Hematopoietic multipotent progenitor cell treated with erythropoietin and hydrocortisone succinate and interleukin-3 and kit ligand, for 8 days (in vitro differentiated cells): ENCODE results near the gene MYBPC1.
"Not testable (repeated sequence)": the region's sequence is repeated elsewhere in the genome, so short reads cannot be mapped to it uniquely, and the experiment has no call there.

Experiments
- DNase-seq: peaks from one replicate; pipeline ENCODE4 v3.0.0-alpha.2; 2015

Gene MYBPC1, protein sequence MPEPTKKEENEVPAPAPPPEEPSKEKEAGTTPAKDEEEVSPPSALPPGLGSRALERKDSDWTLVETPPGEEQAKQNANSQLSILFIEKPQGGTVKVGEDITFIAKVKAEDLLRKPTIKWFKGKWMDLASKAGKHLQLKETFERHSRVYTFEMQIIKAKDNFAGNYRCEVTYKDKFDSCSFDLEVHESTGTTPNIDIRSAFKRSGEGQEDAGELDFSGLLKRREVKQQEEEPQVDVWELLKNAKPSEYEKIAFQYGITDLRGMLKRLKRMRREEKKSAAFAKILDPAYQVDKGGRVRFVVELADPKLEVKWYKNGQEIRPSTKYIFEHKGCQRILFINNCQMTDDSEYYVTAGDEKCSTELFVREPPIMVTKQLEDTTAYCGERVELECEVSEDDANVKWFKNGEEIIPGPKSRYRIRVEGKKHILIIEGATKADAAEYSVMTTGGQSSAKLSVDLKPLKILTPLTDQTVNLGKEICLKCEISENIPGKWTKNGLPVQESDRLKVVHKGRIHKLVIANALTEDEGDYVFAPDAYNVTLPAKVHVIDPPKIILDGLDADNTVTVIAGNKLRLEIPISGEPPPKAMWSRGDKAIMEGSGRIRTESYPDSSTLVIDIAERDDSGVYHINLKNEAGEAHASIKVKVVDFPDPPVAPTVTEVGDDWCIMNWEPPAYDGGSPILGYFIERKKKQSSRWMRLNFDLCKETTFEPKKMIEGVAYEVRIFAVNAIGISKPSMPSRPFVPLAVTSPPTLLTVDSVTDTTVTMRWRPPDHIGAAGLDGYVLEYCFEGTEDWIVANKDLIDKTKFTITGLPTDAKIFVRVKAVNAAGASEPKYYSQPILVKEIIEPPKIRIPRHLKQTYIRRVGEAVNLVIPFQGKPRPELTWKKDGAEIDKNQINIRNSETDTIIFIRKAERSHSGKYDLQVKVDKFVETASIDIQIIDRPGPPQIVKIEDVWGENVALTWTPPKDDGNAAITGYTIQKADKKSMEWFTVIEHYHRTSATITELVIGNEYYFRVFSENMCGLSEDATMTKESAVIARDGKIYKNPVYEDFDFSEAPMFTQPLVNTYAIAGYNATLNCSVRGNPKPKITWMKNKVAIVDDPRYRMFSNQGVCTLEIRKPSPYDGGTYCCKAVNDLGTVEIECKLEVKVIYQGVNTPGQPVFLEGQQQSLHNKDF

DNA sequence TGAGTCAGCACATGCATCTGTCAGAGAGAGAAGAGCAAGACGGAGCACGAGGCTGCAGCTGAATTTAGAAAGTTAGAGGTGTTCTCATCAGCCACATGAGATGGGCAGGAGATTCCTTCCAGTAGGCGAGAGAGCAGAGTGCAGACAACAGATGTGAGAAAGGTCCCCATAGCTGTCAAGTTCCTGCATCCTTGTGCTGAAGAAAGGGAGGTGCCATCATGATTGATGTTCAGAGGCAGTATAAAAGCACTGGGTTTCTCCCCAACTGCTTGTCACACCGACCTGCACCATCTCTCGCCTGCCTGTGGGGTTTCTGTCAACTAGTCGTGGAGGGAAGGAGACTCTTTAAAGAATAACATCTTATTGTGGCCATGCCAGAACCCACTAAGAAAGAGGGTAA lies at the start of gene MYBPC1:
TSS of gene MYBPC1 (plus strand) at position 272 of the 400 bp plus-strand sequence. CDS start at position 372, 100 bp downstream.
- no peak for DNase-seq

DNA sequence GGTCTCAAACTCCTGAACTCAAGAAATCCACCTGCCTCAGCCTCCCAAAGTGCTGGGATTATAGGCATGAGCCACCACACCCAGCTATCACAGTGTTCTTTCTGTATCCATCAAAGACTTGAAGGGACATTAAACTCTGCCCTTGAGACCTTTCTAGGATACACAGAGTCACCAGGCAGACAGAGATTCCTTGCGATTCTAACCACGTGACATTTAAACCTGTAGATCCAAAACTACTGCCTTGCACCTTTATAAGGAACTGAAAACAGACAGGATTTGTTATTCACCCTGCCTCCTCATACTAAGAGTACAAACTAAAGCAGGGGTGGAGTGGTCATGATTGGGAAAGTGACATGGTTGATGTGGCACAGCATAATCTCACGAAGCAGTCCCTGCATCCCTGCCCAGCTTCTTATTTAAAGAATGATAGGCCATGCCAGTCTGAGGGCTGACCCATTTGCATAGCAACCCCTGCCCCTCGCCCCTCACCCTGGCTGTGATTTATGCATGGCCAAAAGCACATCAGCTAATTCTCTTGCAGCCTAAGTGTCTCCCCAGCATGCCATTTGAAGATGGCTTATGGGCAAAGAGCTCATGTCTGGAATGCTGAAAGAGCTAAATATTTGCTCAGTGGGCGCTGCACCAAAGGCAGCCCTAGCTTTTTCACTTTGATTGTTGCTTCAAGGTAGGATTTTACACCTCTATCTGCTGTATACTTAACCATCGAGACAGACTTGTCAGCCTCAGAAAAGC lies 43.2 kb upstream of the MYBPC1 start:
- DNase-seq, result no peak

DNA sequence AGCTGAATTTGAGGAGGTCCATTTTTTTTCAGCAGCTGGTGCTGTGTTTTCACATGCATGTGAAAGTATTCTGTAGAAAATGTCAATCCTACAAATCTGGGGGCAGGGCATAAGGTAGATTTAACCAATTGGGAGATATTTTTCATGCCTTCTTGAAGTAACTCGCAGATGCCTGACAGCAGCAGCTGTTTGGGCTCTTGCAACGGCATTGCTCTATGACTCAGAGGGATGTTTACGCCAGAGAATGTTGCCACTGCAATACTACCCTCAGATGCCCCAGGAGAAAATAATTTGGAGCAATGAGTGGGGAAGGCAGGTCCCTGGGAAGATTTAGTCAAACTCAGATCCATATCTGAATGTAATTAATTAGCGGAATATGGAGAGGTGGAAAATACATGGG lies 42.5 kb upstream of the MYBPC1 start:
- no peak for DNase-seq

DNA sequence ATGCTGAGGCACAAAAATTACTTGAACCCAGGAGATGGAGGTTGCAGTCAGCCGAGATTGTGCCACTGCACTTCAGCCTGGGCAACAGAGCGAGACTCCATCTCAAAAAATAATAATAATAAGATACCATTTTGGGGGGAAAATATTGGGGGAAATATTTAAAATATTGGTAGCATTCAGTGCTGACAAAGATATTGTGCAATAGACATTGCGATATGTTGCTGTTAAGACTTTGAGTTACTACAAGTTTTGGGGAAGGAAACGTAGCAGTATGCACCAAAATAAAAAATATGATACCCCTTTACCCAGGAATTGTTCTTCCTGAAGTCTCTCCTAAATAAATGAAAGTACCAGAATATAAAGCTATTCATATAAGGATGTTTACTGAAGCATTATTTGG lies 37.7 kb upstream of the MYBPC1 start:
- no peak for DNase-seq

DNA sequence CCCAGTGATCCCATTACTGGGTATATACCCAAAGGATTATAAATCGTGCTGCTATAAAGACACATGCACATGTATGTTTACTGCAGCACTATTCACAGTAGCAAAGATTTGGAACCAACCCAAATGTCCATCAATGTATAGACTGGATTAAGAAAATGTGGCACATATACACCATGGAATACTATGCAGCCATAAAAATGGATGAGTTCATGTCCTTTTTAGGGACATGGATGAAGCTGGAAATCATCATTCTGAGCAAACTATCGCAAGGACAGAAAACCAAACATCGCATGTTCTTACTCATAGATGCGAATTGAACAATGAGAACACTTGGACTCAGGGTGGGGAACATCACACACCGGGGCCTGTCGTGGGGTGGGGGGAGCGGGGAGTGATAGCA lies 36.0 kb upstream of the MYBPC1 start:
- not testable (repeated sequence) for DNase-seq

DNA sequence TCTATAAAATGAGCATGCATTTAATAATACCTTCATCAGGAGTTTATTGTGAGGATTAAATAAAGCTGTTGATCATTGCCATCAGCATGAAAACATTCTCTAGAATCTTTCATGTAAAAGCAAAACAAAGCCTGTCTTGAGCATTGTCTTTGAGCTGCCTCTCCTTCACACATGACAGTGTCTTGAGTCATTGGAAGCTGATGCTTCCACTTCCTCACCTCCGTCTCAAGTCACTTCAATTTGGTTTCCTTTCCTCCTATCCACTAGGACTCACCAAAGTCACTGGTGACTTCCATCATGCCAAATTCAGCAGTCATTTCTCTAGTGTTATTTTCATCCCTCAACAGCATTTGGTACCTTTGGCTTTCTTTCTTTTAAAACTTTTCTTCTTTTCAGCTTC lies 31.6 kb upstream of the MYBPC1 start:
- no peak for DNase-seq

DNA sequence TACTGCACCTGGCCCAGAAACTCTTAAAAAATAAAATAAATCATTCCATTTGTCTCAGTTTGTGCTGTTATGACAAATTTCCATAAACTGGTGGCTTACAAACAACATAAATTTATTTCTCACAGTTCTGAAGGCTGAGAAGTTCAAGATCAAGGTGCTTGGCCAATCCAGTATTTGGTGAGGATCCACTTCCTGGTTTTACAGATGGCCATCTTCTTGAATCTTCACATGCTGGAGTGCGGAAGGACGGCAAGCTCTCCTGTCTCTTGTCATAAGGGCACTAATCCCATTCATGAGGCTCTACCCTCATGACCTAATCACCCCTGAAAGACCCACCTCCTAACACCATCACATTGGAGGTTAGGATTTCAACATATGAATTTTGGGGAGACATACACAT lies 29.9 kb upstream of the MYBPC1 start:
- peak; percentile 16 for DNase-seq

DNA sequence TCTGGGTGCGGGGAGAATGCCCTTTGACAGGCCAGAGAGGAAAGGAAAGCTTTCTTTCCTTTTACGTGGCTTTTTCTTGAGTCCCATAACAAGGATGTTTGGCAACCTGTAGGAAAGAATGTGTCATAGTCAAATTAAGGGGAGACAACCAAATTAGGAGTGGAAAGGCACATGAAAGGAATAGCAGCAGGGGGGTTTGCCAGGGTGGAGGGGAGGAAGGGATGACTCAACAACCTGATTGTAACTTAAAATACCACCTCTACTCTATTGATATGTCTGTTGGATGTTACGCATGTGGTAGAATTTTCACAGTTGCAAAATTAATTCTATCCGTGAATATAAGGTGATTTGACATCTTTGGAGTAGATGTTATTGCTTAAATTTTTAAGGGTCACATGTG lies 28.5 kb upstream of the MYBPC1 start:
- no peak for DNase-seq

DNA sequence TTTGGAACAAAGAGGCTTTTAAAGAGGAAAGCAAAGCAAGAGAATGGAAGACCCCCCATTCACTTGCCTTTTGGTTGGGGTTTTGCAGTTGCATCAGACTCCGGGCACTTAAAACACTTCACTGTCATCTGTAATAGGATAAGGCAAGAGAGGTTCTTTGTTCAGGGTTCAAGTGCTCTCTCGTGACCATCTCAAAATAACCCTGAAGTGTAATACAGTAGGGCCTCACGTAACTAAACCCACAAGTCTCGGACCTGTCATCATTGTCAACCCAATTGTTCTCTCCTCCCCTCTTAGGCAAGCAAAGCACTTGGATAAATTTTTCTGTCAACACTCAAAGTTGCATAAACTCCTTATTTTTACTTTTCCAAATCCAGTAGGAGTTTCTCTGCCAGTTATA lies 26.9 kb upstream of the MYBPC1 start:
- DNase-seq, result no peak

DNA sequence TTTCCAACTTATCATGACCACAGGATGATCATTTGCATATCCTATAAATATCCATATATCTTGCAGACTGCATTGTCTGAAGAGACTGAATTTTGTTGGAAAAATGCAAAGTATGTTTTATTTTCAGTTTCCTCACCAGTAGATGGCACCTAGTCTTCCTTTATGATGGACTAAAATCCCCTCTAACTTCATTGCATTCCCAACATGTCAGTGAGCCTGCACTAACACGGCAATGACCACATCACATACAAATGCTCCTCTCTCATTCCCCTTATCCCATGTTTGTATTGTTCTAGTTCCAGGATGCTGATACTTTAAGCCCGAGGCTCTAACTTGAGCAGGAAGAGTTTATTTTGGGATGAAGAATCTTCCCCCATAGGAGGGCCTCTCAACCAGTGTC lies 24.7 kb upstream of the MYBPC1 start:
- peak; percentile 19 for DNase-seq

DNA sequence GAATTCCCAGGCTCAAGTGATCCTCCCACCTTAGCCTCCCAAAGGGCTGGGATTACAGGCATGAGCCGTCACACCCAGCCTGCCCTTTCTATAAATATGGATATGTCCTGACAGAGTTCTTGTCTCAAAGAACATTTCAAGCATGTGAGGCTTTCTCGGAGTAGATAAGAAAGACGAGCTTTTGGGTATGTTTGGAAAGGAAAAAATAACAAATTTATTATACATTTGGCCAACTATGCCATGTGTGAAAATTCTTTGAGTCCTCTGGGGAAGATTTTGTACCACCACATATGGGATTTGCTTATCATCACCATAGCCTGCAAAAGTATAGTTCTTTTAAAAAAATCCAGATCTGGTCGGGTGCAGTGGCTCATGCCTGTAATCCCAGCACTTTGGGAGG lies 23.7 kb upstream of the MYBPC1 start:
- no peak for DNase-seq

DNA sequence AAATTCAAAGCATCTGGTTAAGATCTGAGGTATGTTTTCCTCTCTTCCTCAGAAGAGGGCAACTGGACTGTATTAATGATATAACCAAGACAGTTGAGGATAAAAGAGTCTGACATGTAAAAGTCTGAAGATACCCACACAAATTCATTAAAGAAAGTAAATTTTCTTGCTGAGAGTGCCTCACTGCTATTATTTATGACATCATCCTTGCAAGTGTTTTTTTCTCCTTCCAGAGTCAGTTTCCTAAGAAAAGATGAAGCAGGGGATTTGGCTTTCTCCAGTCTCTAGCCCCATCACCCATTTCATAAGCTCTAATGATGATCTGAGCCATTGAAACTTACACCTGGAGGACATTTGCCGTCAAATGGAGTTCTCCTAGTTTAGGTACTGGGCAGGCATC lies 21.0 kb upstream of the MYBPC1 start:
- DNase-seq, result no peak

DNA sequence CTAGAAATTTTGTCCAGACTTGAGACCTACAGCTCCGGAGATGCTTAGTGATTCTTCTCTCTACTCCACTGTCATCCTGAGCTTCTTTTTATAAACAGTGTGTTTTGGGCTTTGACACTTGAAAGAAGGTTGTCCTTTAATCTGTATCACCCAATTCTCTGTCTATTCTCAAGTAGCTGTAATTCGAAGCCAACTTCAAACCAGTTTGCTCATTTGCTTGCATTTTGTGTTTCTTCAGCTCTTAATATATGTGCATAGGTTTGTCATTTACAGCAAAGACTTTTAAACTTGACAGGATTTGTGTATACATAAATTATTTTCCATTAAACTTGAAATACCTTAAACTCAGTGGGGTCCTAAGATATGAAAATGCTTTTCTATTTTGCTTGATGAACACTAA lies 16.4 kb upstream of the MYBPC1 start:
- no peak for DNase-seq

DNA sequence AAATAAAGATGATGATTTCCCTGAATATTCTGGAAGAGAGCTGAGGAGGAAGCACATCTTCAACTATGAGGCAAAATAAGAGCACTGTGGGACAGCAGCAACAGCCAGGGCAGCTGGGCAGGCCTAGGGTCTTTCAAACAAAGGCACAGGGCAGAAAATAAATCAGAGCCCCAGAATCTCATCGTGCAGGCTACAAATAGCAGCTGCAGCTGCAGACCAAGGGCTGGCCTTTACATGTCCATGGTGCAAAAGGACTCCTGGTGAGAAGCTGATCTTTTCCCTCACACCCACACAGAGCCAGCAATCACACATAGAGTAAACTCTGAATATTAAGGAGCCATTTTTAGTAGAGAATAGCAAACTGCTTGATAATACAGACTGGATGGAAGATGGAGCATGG lies 13.6 kb upstream of the MYBPC1 start:
- no peak for DNase-seq

DNA sequence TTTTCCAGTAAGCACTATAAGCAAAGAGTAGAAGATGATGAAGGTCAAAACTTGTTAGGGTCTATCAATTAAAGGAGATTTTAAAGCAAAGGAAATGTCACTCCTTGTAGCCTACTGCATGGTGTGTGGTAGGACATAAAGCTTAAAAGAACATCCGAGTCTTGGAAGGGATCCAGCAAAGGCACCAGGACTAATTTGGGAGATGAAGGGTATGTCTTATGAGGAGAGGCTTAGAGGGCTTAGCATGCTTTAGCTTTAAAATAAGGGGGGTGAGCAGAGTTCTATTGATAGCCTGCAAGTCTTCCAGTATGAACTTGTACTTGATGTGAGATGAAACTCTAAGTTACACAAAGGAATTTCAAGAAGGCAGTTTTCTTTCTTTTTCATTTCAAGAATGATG lies 11.8 kb upstream of the MYBPC1 start:
- DNase-seq, result no peak

DNA sequence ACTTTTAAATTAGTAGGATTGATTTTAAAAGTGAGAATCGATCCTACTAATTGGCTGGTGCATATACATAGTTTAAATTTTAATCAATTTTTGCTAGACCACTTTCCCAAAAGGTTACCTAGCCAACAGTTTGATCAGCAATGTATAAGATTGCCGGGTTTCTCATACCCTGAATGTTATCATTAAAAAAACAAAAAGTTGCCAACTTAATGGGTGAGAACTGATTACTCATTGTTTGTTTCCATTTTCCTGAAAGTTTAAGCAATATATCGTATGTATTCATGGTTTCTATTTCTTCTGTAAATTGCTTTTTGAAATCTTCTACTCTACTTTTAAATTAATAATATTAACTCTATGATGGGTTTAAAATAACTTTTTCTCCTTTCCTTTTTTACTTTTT lies 4.4 kb upstream of the MYBPC1 start:
- DNase-seq, result no peak

DNA sequence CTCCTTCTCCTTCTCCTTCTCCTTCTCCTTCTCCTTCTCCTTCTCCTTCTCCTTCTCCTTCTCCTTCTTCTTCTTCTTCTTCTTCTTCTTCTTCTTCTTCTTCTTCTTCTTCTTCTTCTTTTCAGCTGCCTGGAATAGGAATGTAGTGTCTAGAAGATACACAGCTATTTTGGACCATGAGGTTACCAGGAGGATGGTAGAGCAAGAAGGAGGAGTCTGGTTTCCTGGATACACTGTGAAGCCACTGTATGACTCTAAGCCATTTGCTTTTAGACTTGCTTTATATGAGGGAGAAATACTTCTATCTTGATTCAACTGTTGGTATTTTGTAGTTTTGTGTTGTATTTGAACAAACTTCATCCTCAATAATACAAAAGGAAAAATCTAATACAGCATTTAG lies 3.0 kb upstream of the MYBPC1 start:
- DNase-seq, result no peak

DNA sequence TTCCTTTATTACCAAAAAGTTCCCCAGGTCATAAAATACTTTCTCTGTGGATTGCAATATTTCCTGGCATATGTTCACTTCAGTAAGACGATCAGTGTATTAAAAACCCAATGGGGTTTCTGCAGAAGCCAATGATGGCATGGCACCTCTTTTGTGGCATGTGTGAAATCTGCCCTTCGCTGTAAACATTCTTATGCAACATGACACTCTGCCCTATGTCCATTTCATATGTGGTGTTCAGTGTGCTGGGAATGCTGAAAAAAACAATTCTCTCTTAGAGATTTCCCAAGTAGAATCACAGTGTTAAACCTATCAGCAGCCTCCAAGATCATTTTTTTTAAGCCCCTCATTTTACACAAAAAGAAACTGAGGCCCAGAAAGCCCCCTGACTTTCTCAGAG lies 2.3 kb upstream of the MYBPC1 start:
- DNase-seq, result no peak

DNA sequence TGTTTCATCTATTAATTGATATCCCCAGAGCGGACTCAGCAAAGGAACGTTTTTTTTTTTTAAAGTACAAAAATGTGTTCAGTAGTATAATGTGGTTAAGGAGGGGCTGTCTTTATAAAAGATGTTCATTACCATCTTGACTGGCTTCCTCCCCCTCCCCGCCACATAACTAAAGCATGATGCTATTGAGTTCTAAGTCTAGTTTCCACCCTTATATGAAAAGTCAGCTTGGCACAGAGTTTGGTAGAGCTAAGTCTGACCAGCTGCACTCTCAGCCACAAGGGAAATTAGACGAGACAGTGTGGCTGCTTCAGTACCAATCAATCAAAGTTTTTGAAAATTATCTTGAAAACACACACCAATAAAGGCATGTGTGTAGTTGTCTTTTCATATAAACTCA lies 1.9 kb upstream of the MYBPC1 start:
- no peak for DNase-seq

DNA sequence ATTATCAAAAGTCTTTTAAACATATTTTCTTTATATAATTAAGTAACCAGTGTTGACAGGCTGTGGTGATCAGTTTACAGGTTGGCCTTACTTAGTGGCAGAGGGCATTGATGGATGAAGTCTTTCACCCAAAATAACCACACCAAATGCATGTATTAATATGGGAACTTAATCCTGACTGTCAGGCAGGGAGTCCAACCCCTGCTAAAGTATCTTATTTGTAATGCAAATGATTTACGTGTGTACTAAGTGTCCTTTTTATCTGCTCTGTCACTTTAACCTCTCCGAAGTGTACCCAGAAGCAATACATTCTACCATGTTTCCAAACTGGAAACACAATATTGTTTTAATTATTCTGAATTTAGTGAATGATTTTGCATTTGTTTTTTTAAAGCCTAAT lies 1.4 kb downstream of the MYBPC1 start:
- no peak for DNase-seq

DNA sequence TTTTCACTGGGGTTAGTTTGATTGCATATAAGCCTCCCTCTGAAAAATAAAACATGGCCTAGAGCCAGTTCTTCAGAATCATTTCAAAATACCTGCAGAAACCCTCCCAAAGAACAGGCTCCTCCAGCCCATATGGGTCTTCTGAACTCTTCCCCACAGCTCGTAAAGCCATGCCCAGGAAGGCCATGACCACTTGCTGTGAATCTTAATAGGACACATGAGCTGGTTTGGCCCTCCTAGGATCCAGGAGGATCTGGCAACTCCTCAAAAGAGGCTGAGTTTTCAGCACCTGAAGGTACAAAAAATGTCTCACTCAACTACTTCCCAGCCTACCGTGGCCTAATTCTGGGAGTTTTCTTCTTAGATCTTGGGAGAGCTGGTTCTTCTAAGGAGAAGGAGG lies 2.4 kb downstream of the MYBPC1 start:
- DNase-seq, result no peak

DNA sequence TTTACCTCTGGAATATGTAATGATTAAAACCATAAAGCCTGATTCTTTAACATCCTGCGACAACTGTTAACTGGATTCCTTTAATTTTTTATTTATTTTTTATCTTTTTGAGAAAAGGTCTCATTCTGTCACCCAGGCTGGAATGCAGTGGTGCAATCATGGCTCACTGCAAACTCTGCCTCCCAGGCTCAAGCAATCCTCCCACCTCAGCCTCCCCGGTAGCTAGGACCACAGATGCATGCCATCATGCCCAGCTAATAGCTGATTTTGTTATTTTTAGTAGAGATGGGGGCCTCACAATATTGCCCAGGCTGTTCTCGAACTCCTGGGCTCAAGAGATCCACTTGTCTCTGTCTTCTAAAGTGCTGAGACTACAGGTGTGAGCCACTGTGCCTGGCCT lies 3.7 kb downstream of the MYBPC1 start:
- no peak for DNase-seq

DNA sequence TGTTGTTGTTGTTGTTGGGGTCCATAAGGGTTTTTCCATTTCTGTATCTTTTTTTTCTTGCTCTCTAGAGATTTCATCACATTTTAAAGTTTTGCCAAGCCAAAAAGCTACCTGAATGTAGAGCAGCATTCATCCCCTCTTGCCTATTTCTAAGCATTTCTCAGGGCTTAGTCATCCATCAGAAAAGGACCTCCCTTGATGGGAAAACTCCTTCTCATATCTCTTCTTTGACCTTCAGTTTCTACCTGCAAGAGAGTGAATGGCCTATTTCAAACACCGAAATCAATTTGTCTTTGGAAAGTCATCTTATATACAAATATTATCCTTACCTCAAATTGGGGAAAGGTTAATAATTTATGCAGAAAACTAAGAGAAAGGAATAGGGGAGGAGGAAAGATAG lies 4.5 kb downstream of the MYBPC1 start:
- no peak for DNase-seq
